Upper lobe of left lung (tissue), 6 donors: ENCODE measurements around the gene USP32. TPM values are rescaled to one million over a fixed set of nuclear protein-coding genes. Genes with fewer than 3 reads are reported as not detected.

ENCODE experiments used
- ATAC-seq, 2 donors: fragments of 200-7000 bp; cut with Tn5 transposase; one replicate each; pipeline ENCODE4 v1.9.1; 2022; ENCODE audit warnings: mild to moderate bottlenecking in 2 of 2, moderate library complexity in 2 of 2; ENCODE audit not compliant: low FRiP score in 2 of 2
- DNase-seq, 2 donors: peaks; one replicate each; pipeline ENCODE4 v3.0.0-alpha.2; 2019 to 2020
- H3K27ac ChIP-seq, 4 donors: fragments of 200-600 bp; sonication (generic); one replicate each; pipeline ENCODE4 v1.5.1; 2016 to 2019
- H3K27me3 ChIP-seq, 4 donors: fragments of 200-600 bp; sonication (generic); one replicate each; pipeline ENCODE4 v1.5.1; 2017 to 2019
- H3K36me3 ChIP-seq, 4 donors: fragments of 200-600 bp; sonication (generic); one replicate each; pipeline ENCODE4 v1.5.1; 2016 to 2019
- H3K4me1 ChIP-seq, 4 donors: fragments of 200-600 bp; sonication (generic); one replicate each; pipeline ENCODE4 v1.5.1; 2018 to 2019
- H3K4me3 ChIP-seq, 4 donors: fragments of 200-600 bp; sonication (generic); one replicate each; pipeline ENCODE4 v1.5.1; 2017 to 2019; ENCODE audit warnings: mild to moderate bottlenecking in 2 of 4, moderate library complexity in 1 of 4
- H3K9me3 ChIP-seq, 4 donors: fragments of 200-600 bp; sonication (generic); one replicate each; pipeline ENCODE4 v1.5.1; 2018 to 2019
- EP300 ChIP-seq, 4 donors: sonication (generic); formaldehyde crosslinking; IDR thresholded peaks; one replicate each; pipeline ENCODE4 v1.5.1; 2017; ENCODE audit warnings: antibody characterized with exemption in 4 of 4, control low read depth in 2 of 4
- POLR2A ChIP-seq, 4 donors: fragments of 450-650 bp; IDR thresholded peaks; one replicate each; pipeline ENCODE4 v1.5.1; 2016 to 2017; ENCODE audit warnings: antibody characterized with exemption in 4 of 4, mild to moderate bottlenecking in 2 of 4
- POLR2AphosphoS5 ChIP-seq, 2 donors: sonication (generic); formaldehyde crosslinking; IDR thresholded peaks; one replicate each; pipeline ENCODE4 v1.5.1; 2017; ENCODE audit warnings: antibody characterized with exemption in 2 of 2
- WGBS, 2 donors: methylation state at CpG; one replicate each; pipeline ENCODE4 v1.1.5; 2017 to 2018; 5-methylcytosine and 5-hydroxymethylcytosine counted together
- total RNA-seq, 6 donors: library from RNA; depleted of rRNA in 4 of 6; stranded (reverse); fragments of >200 nt in 4 of 6; gene quantifications; one replicate each; pipeline versions ENCODE4 v1.1.0 to v1.2.1, GENCODE V29; 2016 to 2021
- TF ChIP-seq, protein P1 (sequence below), 6 experiments: fragments of 450-650 bp in 4 of 6; fragments of 200-600 bp in 2 of 6; sonication (generic) in 2 of 6; IDR thresholded peaks; one replicate each; pipeline ENCODE4 v1.5.1; 2016 to 2019; ENCODE audit warnings: antibody characterized with exemption in 6 of 6
- donor health status: DM: no; HTN: no; CAD: no; lungs with moderate emphysema.
- donor health status: DM: no; HTN: yes; CAD: no; lungs with severe emphysema.

The USP32 gene
- total RNA-seq, 6 donors from 2014 or later = 69.5 to 115 (median 86.3) TPM

GRCh38 chr17:60247836-60248461 is 144.0 kb downstream of the USP32 start:
- 97 to 99% methylated on average over 7 of the region's 7 CpGs for WGBS, 2 donors

GRCh38 chr17:60244656-60245055 is 147.3 kb downstream of the USP32 start:
- no peak for TF ChIP-seq EP300 (IDR thresholded peaks at IDR 0.05)
- TF ChIP-seq POLR2A (IDR thresholded peaks at IDR 0.05) = no peak
- TF ChIP-seq, protein P1, sequence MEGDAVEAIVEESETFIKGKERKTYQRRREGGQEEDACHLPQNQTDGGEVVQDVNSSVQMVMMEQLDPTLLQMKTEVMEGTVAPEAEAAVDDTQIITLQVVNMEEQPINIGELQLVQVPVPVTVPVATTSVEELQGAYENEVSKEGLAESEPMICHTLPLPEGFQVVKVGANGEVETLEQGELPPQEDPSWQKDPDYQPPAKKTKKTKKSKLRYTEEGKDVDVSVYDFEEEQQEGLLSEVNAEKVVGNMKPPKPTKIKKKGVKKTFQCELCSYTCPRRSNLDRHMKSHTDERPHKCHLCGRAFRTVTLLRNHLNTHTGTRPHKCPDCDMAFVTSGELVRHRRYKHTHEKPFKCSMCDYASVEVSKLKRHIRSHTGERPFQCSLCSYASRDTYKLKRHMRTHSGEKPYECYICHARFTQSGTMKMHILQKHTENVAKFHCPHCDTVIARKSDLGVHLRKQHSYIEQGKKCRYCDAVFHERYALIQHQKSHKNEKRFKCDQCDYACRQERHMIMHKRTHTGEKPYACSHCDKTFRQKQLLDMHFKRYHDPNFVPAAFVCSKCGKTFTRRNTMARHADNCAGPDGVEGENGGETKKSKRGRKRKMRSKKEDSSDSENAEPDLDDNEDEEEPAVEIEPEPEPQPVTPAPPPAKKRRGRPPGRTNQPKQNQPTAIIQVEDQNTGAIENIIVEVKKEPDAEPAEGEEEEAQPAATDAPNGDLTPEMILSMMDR (IDR thresholded peaks at IDR 0.05) = no peak
- no peak for TF ChIP-seq POLR2AphosphoS5 (IDR thresholded peaks at IDR 0.05)
- Histone ChIP-seq H3K27ac (no peak overlapping the region), H3K4me1 (no peaks in the 10 kb centered on the region), H3K27me3 (no peaks in the 10 kb centered on the region), H3K4me3 (no peak overlapping the region), H3K36me3 (peaks cover 0 to 14% (median 2%) of the 10 kb centered on the region in 4 donors), H3K9me3 (no peaks in the 10 kb centered on the region)
- ATAC-seq (no peak), DNase-seq (no peak)
- WGBS, 2 donors = 94 to 95% methylated on average over 8 of the region's 8 CpGs

More at GRCh38 chr17:60247836-60248461, 144.0 kb downstream of the USP32 start:
- no peak for ATAC-seq
- DNase-seq = no peak
- Histone ChIP-seq H3K27ac (no peak overlapping the region), H3K36me3 (peaks cover 0 to 13% (median 2%) of the 10 kb centered on the region in 4 donors), H3K4me1 (no peaks in the 10 kb centered on the region), H3K4me3 (no peak overlapping the region), H3K9me3 (no peaks in the 10 kb centered on the region), H3K27me3 (no peaks in the 10 kb centered on the region)
- no peak for TF ChIP-seq POLR2AphosphoS5 (IDR thresholded peaks at IDR 0.05)
- no peak for TF ChIP-seq POLR2A (IDR thresholded peaks at IDR 0.05)
- no peak for TF ChIP-seq EP300 (IDR thresholded peaks at IDR 0.05)
- TF ChIP-seq, protein P1 (IDR thresholded peaks at IDR 0.05) = no peak

- peaks cover 0 to 17% (median 3%) of the 10 kb centered on the region in 4 donors for H3K36me3 ChIP-seq
- no peaks in the 10 kb centered on the region for H3K9me3 ChIP-seq
- 84 to 99% methylated on average over 3 of the region's 3 CpGs for WGBS, 2 donors
- no peaks in the 10 kb centered on the region for H3K4me1 ChIP-seq
- no peak overlapping the region for H3K27ac ChIP-seq
- TF ChIP-seq POLR2A (IDR thresholded peaks at IDR 0.05) (no peak), POLR2AphosphoS5 (IDR thresholded peaks at IDR 0.05) (no peak), EP300 (IDR thresholded peaks at IDR 0.05) (no peak)
- TF ChIP-seq, protein P1 (IDR thresholded peaks at IDR 0.05) = no peak
- H3K4me3 ChIP-seq = no peak overlapping the region
- DNase-seq (no peak), ATAC-seq (no peak)
- H3K27me3 ChIP-seq = no peaks in the 10 kb centered on the region
These were observed 151.6 kb downstream of the USP32 start for GRCh38 chr17:60240290-60240689.

DNA sequence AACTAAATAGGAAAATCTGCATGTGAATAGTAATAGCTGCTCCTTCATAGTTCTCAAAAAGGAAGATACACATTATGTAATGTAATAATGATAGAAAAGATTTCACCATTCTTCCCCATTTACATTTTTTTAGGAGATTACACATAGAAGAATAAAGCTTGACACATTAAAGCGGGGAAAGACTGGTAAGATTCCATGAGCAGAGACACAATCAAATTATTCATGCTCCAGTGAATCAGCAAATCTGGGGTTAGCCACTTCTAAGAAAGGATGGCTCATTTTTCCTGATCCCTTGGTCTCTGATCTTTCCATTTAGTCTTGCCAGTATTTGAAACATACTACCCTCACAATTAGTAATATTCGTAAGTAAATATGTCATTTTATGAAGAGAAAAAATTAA is 160.2 kb downstream of the USP32 start:
- no peak for ATAC-seq
- 68 to 85% methylated on average over 2 of the region's 2 CpGs for WGBS, 2 donors
- Histone ChIP-seq H3K4me3 (no peak overlapping the region), H3K36me3 (peaks cover 0 to 29% (median 3%) of the 10 kb centered on the region in 4 donors), H3K4me1 (no peaks in the 10 kb centered on the region), H3K27me3 (no peaks in the 10 kb centered on the region), H3K27ac (no peak overlapping the region), H3K9me3 (no peaks in the 10 kb centered on the region)
- no peak for TF ChIP-seq POLR2AphosphoS5 (IDR thresholded peaks at IDR 0.05)
- TF ChIP-seq, protein P1 (IDR thresholded peaks at IDR 0.05) = no peak
- no peak for TF ChIP-seq POLR2A (IDR thresholded peaks at IDR 0.05)
- no peak for TF ChIP-seq EP300 (IDR thresholded peaks at IDR 0.05)
- DNase-seq = no peak

GRCh38 chr17:60231234-60231633 is 160.7 kb downstream of the USP32 start:
- TF ChIP-seq POLR2A (IDR thresholded peaks at IDR 0.05) = no peak
- no peak for TF ChIP-seq POLR2AphosphoS5 (IDR thresholded peaks at IDR 0.05)
- TF ChIP-seq, protein P1 (IDR thresholded peaks at IDR 0.05) = peak in 1 of 6 experiments; percentile 11
- Histone ChIP-seq H3K4me3 (no peak overlapping the region), H3K9me3 (no peaks in the 10 kb centered on the region), H3K4me1 (no peaks in the 10 kb centered on the region), H3K27ac (no peak overlapping the region), H3K36me3 (peaks cover 0 to 31% (median 3%) of the 10 kb centered on the region in 4 donors), H3K27me3 (no peaks in the 10 kb centered on the region)
- DNase-seq (no peak), ATAC-seq (peak in 1 of 2 donors; percentile 49)
- WGBS, 2 donors = 87 to 88% methylated on average over 4 of the region's 4 CpGs
